ENCODE data around the gene PDXDC1.
"Not testable (repeated sequence)": the region's sequence is repeated elsewhere in the genome, so short reads cannot be mapped to it uniquely, and the experiment has no call there.

DNA sequence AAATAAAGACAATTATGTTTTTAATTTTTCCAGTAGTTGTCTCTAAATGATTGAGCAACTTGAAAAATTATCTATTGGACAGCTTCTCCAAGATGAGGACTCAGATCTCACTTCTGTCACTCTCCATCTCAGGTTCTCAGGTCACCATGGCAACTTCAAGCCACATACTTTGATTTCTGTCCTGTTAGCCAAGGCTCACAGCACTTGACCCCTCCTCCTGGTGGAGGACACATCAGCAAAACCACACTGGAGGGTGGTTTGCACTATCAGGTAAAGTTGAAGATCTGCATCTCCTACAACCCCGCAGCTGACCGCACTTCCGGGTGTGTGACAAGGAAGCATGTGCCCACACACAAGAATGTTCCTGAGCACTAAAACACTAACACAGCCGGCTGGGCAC, 91.1 kb downstream of the PDXDC1 start:
- TF ChIP-seq, protein P1, sequence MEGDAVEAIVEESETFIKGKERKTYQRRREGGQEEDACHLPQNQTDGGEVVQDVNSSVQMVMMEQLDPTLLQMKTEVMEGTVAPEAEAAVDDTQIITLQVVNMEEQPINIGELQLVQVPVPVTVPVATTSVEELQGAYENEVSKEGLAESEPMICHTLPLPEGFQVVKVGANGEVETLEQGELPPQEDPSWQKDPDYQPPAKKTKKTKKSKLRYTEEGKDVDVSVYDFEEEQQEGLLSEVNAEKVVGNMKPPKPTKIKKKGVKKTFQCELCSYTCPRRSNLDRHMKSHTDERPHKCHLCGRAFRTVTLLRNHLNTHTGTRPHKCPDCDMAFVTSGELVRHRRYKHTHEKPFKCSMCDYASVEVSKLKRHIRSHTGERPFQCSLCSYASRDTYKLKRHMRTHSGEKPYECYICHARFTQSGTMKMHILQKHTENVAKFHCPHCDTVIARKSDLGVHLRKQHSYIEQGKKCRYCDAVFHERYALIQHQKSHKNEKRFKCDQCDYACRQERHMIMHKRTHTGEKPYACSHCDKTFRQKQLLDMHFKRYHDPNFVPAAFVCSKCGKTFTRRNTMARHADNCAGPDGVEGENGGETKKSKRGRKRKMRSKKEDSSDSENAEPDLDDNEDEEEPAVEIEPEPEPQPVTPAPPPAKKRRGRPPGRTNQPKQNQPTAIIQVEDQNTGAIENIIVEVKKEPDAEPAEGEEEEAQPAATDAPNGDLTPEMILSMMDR (IDR thresholded peaks at IDR 0.05; ENCODE audit: insufficient read depth, low read depth, low read length): not testable (repeated sequence)
- not testable (repeated sequence) for TF ChIP-seq EZH2 (IDR thresholded peaks at IDR 0.05; ENCODE audit: insufficient read depth, low read length)

Measured in astrocyte (in vitro differentiated cells and primary cell).